ENCODE measurements around the gene RUNDC3A. TPM values are rescaled to one million over a fixed set of nuclear protein-coding genes. Genes with fewer than 3 reads are reported as not detected.
"Not testable (repeated sequence)": the region's sequence is repeated elsewhere in the genome, so short reads cannot be mapped to it uniquely, and the experiment has no call there.

The RUNDC3A gene
- total RNA-seq, 1 donor from 2014 or later, result 0.60 TPM

DNA sequence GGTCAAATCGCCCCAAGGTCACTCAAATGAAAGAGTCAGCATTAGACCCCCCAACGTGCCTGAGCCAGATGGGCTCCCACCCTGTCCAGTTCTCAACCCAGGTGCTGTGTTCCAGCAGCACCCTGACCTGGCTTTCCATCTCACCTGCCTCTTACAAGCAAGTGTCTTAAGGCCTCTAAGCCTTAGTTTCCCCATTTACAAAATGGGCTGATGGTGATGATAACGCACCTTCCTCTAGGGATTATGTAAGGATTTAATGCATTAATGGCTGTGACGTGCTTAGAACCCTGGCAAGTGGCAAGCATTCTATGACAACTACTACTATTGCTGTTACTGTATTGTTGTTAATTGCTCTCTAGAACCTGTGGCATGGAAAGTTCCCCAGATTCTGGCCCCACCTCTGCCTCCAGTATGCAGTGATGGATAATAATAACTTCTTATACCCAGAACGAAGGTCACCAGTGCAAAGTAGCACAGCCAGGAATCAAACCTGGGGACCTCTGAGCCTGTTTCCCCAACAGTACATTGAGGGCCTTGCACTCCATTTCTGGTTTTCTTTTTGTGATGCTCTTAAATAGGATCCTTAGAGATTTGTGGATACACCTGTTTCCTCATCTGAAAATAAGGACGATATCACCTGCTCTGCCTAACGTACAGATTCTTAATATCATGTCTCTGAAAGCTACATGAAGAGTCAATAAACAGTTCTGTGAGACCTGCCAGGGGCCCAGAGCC lies 19.5 kb downstream of the RUNDC3A start:
- Mint-ChIP-seq H3K36me3 (no peaks in the 10 kb centered on the region), H3K4me1 (peaks cover 21% of the 10 kb centered on the region), H3K27me3 (ENCODE audit: low read depth) (no peaks in the 10 kb centered on the region), H3K9me3 (no peaks in the 10 kb centered on the region), H3K27ac (no peak overlapping the region), H3K4me3 (no peak overlapping the region)
- TF ChIP-seq, protein P1, sequence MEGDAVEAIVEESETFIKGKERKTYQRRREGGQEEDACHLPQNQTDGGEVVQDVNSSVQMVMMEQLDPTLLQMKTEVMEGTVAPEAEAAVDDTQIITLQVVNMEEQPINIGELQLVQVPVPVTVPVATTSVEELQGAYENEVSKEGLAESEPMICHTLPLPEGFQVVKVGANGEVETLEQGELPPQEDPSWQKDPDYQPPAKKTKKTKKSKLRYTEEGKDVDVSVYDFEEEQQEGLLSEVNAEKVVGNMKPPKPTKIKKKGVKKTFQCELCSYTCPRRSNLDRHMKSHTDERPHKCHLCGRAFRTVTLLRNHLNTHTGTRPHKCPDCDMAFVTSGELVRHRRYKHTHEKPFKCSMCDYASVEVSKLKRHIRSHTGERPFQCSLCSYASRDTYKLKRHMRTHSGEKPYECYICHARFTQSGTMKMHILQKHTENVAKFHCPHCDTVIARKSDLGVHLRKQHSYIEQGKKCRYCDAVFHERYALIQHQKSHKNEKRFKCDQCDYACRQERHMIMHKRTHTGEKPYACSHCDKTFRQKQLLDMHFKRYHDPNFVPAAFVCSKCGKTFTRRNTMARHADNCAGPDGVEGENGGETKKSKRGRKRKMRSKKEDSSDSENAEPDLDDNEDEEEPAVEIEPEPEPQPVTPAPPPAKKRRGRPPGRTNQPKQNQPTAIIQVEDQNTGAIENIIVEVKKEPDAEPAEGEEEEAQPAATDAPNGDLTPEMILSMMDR (IDR thresholded peaks at IDR 0.05; ENCODE audit: unreplicated experiment), result no peak
- DNase-seq (ENCODE audit: low spot score in 2 of 2, unreplicated experiment in 2 of 2), result no peak

DNA sequence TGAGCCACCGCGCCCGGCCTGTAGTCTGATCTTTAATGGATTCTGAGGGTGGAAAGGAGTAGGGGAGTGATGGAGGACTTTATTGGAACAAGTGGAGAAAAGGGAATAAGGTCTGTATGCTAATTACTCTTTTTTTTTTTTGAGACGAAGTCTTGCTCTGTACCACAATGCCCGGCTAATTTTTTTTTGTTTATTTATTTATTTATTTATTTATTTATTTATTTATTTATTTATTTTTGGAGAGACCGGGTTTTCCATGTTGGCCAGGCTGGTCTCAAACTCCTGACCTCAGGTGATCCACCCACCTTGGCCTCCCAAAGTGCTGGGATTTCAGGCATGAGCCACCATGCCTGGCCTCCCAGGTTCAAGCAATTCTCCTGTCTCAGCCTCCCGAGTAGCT lies 21.1 kb downstream of the RUNDC3A start:
- DNase-seq (ENCODE audit: low spot score in 2 of 2, unreplicated experiment in 2 of 2); H3K4me3 Mint-ChIP-seq; H3K27ac Mint-ChIP-seq; H3K27me3 Mint-ChIP-seq (ENCODE audit: low read depth); H3K36me3 Mint-ChIP-seq; H3K9me3 Mint-ChIP-seq: not testable (repeated sequence)
- H3K4me1 Mint-ChIP-seq, result peaks cover 12% of the 10 kb centered on the region

DNA sequence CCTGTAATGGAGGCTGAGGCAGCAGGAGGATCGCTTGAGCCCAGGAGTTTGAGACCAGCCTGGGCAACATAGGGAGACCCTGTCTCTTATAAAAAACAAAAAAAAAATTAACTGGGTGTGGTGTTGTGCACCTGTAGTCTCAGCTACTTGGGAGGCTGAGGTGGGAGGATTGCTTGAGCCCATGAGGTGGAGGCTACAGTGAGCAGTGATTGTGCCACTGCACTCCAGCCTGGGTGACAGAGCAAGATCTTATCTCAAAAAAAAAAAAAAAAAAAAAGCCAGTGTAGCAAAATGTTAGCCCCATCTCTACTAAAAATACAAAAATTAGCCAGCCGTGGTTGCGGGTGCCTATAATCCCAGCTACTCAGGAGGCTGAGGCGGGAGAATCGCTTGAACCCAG lies 21.9 kb downstream of the RUNDC3A start:
- H3K36me3 Mint-ChIP-seq; H3K4me3 Mint-ChIP-seq; H3K4me1 Mint-ChIP-seq; H3K27me3 Mint-ChIP-seq (ENCODE audit: low read depth); DNase-seq (ENCODE audit: low spot score in 2 of 2, unreplicated experiment in 2 of 2); H3K9me3 Mint-ChIP-seq; H3K27ac Mint-ChIP-seq: not testable (repeated sequence)

DNA sequence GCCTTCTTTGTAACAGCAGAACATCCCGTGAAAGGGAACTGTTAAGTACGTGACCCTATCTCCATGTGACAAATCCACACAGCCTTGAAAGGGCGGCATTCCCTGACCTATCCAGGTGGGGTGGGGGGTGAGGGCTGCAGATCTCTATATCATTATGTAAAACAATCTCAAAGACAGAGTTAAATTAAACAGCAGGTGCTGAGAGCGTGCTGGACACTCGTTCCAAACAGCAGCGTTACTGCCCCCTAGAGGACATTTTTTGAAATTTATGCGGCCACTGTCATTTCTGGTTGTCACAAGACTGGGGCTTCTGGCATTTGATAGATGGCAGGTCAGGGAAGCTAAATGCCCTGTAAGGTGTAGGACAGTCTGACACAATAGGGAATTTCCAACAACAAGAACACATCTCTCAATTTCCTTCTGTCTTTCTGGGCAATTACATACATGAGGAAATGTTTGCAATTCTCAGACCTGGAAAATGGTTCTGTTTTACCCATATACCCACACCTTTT lies 22.9 kb downstream of the RUNDC3A start:
- H3K9me3 Mint-ChIP-seq, result no peaks in the 10 kb centered on the region
- TF ChIP-seq, protein P1 (IDR thresholded peaks at IDR 0.05; ENCODE audit: unreplicated experiment), result peak; percentile 84
- H3K27ac Mint-ChIP-seq, result no peak overlapping the region
- H3K27me3 Mint-ChIP-seq (ENCODE audit: low read depth), result peaks cover 4% of the 10 kb centered on the region
- no peaks in the 10 kb centered on the region for H3K36me3 Mint-ChIP-seq
- peak in 1 of 2 experiments; percentile 74 for DNase-seq (ENCODE audit: low spot score in 2 of 2, unreplicated experiment in 2 of 2)
- H3K4me1 Mint-ChIP-seq, result peaks cover 4% of the 10 kb centered on the region
- no peak overlapping the region for H3K4me3 Mint-ChIP-seq

DNA sequence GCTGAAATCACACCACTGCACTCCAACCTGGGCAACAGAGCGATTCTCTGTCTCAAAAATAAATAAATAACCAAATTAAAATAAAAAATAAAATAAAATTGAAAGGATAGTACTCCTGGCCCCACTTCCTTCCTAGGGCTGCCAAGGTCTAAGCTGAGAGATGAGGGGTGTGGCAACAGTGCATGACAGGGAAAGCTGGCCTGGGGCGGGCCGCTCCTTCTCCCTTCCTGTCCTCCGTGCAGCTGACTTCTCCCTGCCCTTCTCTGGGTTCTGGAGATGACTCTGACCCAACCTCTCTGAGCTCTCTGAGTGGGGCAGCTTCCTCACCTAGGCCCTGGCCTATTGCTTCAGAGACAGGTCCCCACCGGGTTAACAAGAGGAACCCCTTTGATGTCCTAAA lies 25.0 kb downstream of the RUNDC3A start:
- no peaks in the 10 kb centered on the region for H3K9me3 Mint-ChIP-seq
- no peak for DNase-seq (ENCODE audit: low spot score in 2 of 2, unreplicated experiment in 2 of 2)
- peaks cover 7% of the 10 kb centered on the region for H3K27me3 Mint-ChIP-seq (ENCODE audit: low read depth)
- TF ChIP-seq, protein P1 (IDR thresholded peaks at IDR 0.05; ENCODE audit: unreplicated experiment), result no peak
- H3K4me1 Mint-ChIP-seq, result no peaks in the 10 kb centered on the region
- H3K27ac Mint-ChIP-seq, result no peak overlapping the region
- no peaks in the 10 kb centered on the region for H3K36me3 Mint-ChIP-seq
- H3K4me3 Mint-ChIP-seq, result no peak overlapping the region

DNA sequence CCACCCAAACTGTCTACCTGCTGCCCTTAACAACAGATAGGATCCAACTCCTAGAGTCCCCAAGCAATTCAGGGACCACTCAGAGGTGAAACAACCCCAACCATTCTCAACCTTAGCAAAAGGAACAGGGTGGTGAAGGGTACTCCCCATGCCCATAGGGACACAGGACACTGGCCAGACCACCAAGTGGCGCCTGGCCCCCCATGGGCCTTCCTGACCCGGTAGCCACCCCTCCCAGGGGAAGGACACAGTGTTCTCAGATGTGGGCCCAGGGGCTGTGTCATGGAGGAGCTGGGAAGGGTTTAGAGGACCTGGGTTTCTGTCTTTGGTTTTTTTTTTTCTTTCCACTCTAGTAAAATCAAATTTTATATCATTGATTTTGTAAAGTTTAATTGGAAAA lies 25.9 kb downstream of the RUNDC3A start:
- no peak overlapping the region for H3K4me3 Mint-ChIP-seq
- H3K36me3 Mint-ChIP-seq, result no peaks in the 10 kb centered on the region

More for the DNA sequence above, 25.9 kb downstream of the RUNDC3A start:
- no peaks in the 10 kb centered on the region for H3K4me1 Mint-ChIP-seq
- no peak overlapping the region for H3K27ac Mint-ChIP-seq
- no peaks in the 10 kb centered on the region for H3K9me3 Mint-ChIP-seq
- TF ChIP-seq, protein P1 (IDR thresholded peaks at IDR 0.05; ENCODE audit: unreplicated experiment), result no peak
- H3K27me3 Mint-ChIP-seq (ENCODE audit: low read depth), result peaks cover 7% of the 10 kb centered on the region
- no peak for DNase-seq (ENCODE audit: low spot score in 2 of 2, unreplicated experiment in 2 of 2)

All from mesothelial cell of epicardium (in vitro differentiated cells).